ENCODE measurements around the gene CFAP77.

The CFAP77 gene

DNA sequence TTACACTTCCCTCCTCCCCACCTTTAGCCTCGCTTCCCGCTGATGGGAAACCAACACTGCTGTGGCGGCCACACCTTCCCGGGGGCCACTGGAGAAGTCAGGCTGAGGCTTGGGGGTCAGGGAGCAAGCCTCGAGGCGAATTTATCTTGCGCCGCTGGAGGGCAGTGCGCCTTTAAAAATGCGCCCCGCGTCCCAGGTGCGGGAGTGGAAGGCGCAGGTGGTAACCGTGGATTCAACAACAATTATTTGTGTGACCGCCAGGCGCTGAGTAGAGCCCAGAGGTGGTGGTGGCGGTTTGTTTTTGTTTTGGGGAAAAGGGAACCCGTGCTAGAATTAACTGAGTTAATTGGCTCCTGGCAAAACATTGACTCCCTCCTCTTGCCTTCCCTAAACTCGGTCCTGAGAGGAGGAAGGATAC, 1.1 kb downstream of the CFAP77 start:
- CTCF ChIA-PET: interaction anchor here (0.6 to 1.8 kb wide), 10 partner anchors 11 to 490 kb away, joined by 3 to 9 read pairs (median 4); no protein-coding TSS in a partner anchor
- H3K4me3 ChIP-seq (ENCODE audit: low read depth, low read length): no peak overlapping the region
- no peak for TF ChIP-seq KLF1 (tag by site-specific recombination; IDR thresholded peaks at IDR 0.05)
- TF ChIP-seq ZNF416 (tag by site-specific recombination; IDR thresholded peaks at IDR 0.05): no peak
- TF ChIP-seq, protein P1, sequence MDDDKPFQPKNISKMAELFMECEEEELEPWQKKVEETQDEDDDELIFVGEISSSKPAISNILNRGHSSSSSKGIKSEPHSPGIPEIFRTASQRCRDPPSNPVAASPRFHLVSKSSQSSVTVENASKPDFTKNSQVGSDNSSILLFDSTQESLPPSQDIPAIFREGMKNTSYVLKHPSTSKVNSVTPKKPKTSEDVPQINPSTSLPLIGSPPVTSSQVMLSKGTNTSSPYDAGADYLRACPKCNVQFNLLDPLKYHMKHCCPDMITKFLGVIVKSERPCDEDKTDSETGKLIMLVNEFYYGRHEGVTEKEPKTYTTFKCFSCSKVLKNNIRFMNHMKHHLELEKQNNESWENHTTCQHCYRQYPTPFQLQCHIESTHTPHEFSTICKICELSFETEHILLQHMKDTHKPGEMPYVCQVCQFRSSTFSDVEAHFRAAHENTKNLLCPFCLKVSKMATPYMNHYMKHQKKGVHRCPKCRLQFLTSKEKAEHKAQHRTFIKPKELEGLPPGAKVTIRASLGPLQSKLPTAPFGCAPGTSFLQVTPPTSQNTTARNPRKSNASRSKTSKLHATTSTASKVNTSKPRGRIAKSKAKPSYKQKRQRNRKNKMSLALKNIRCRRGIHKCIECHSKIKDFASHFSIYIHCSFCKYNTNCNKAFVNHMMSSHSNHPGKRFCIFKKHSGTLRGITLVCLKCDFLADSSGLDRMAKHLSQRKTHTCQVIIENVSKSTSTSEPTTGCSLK (tag by site-specific recombination; IDR thresholded peaks at IDR 0.05): no peak
- no peak for TF ChIP-seq KLF16 (tag by site-specific recombination; IDR thresholded peaks at IDR 0.05)
- no peak for TF ChIP-seq HOXC10 (CRISPR knock-in tag; IDR thresholded peaks at IDR 0.05)
- no peak for TF ChIP-seq ZNF660 (tag by site-specific recombination; IDR thresholded peaks at IDR 0.05)
- TF ChIP-seq ZNF521 (tag by site-specific recombination; IDR thresholded peaks at IDR 0.05): no peak
- TF ChIP-seq, protein P2, sequence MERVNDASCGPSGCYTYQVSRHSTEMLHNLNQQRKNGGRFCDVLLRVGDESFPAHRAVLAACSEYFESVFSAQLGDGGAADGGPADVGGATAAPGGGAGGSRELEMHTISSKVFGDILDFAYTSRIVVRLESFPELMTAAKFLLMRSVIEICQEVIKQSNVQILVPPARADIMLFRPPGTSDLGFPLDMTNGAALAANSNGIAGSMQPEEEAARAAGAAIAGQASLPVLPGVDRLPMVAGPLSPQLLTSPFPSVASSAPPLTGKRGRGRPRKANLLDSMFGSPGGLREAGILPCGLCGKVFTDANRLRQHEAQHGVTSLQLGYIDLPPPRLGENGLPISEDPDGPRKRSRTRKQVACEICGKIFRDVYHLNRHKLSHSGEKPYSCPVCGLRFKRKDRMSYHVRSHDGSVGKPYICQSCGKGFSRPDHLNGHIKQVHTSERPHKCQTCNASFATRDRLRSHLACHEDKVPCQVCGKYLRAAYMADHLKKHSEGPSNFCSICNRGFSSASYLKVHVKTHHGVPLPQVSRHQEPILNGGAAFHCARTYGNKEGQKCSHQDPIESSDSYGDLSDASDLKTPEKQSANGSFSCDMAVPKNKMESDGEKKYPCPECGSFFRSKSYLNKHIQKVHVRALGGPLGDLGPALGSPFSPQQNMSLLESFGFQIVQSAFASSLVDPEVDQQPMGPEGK (tag by site-specific recombination; IDR thresholded peaks at IDR 0.05): peak; percentile 75
- TF ChIP-seq ZNF777 (tag by site-specific recombination; IDR thresholded peaks at IDR 0.05; ENCODE audit: borderline replicate concordance): no peak
- no peak for TF ChIP-seq HOXA7 (CRISPR knock-in tag; IDR thresholded peaks at IDR 0.05; ENCODE audit: borderline replicate concordance)
- no peak for TF ChIP-seq ZNF239 (tag by site-specific recombination; IDR thresholded peaks at IDR 0.05)
- TF ChIP-seq ZNF140 (tag by site-specific recombination; IDR thresholded peaks at IDR 0.05): no peak
- TF ChIP-seq ZNF670 (tag by site-specific recombination; IDR thresholded peaks at IDR 0.05; ENCODE audit: low read depth): no peak
- no peak for TF ChIP-seq SP3 (tag by site-specific recombination; IDR thresholded peaks at IDR 0.05)
- TF ChIP-seq ZNF341 (tag by site-specific recombination; IDR thresholded peaks at IDR 0.05; ENCODE audit: low read depth): peak; percentile 74
- TF ChIP-seq ZNF311 (tag by site-specific recombination; IDR thresholded peaks at IDR 0.05; ENCODE audit: borderline replicate concordance): no peak
- TF ChIP-seq, protein P3, sequence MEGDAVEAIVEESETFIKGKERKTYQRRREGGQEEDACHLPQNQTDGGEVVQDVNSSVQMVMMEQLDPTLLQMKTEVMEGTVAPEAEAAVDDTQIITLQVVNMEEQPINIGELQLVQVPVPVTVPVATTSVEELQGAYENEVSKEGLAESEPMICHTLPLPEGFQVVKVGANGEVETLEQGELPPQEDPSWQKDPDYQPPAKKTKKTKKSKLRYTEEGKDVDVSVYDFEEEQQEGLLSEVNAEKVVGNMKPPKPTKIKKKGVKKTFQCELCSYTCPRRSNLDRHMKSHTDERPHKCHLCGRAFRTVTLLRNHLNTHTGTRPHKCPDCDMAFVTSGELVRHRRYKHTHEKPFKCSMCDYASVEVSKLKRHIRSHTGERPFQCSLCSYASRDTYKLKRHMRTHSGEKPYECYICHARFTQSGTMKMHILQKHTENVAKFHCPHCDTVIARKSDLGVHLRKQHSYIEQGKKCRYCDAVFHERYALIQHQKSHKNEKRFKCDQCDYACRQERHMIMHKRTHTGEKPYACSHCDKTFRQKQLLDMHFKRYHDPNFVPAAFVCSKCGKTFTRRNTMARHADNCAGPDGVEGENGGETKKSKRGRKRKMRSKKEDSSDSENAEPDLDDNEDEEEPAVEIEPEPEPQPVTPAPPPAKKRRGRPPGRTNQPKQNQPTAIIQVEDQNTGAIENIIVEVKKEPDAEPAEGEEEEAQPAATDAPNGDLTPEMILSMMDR (tag by site-specific recombination; IDR thresholded peaks at IDR 0.05): peak; percentile 91
- TF ChIP-seq ZBTB11 (tag by site-specific recombination; conservative IDR thresholded peaks at IDR 0.05; ENCODE audit: low read depth): peak; percentile 28; the same call in 1 of the 2 replicates
- no peak for TF ChIP-seq TRIM28 (IDR thresholded peaks at IDR 0.05; ENCODE audit: borderline replicate concordance, low read length)
- TF ChIP-seq OSR2 (tag by site-specific recombination; IDR thresholded peaks at IDR 0.05): 0 out of 2 replicates have a peak, but pooled peaks have one; percentile 10
- no peak for TF ChIP-seq GLI2 (tag by site-specific recombination; IDR thresholded peaks at IDR 0.05; ENCODE audit: borderline replicate concordance, low read depth)
- TF ChIP-seq ZNF624 (tag by site-specific recombination; IDR thresholded peaks at IDR 0.05): no peak
- peak; percentile 26; the same call in 1 of the 2 replicates for TF ChIP-seq ZNF2 (tag by site-specific recombination; IDR thresholded peaks at IDR 0.05)
- no peak for TF ChIP-seq ZSCAN30 (tag by site-specific recombination; IDR thresholded peaks at IDR 0.05)
- TF ChIP-seq ZBTB8A (tag by site-specific recombination; IDR thresholded peaks at IDR 0.05): peak; percentile 83
- TF ChIP-seq ZNF132 (tag by site-specific recombination; IDR thresholded peaks at IDR 0.05; ENCODE audit: borderline replicate concordance): no peak
- peak; percentile 70 for TF ChIP-seq ZBTB17 (tag by site-specific recombination; IDR thresholded peaks at IDR 0.05)
- no peak for TF ChIP-seq ZBTB7A (tag by site-specific recombination; IDR thresholded peaks at IDR 0.05; ENCODE audit: low read depth)
- TF ChIP-seq ZNF335 (tag by site-specific recombination; conservative IDR thresholded peaks at IDR 0.05): peak; percentile 61
- peak; percentile 85 for TF ChIP-seq ZNF654 (tag by site-specific recombination; IDR thresholded peaks at IDR 0.05; ENCODE audit: low read depth)
- TF ChIP-seq ZFP41 (tag by site-specific recombination; IDR thresholded peaks at IDR 0.05; ENCODE audit: borderline replicate concordance): no peak
- TF ChIP-seq GLIS1 (tag by site-specific recombination; IDR thresholded peaks at IDR 0.05): peak; percentile 84

More for the DNA sequence above, 1.1 kb downstream of the CFAP77 start:
- Histone ChIP-seq H3K9me3 (ENCODE audit: control insufficient read depth, insufficient read depth, low read depth, low read length) (no peaks in the 10 kb centered on the region), H3K36me3 (ENCODE audit: control insufficient read depth in 2 of 2, insufficient read depth in 1 of 2, low read length in 2 of 2) (no peaks in the 10 kb centered on the region), H3K4me1 (ENCODE audit: control insufficient read depth, insufficient read depth, low read length) (no peaks in the 10 kb centered on the region), H3K27ac (ENCODE audit: extremely low read depth, low read depth, low read length) (no peak overlapping the region)
- POLR2A ChIA-PET: no interaction called here
